T-helper 2 cell treated with Interferon-gamma antibody and Interleukin-4, amounts not matched to agents 5 μg/mL and 100 μg/mL, for 36 hours (primary cell): ENCODE data around the gene C5orf22.

ENCODE experiments used
- DNase-seq: peaks from one replicate; pipeline ENCODE4 v3.0.0; 2021; ENCODE audit warnings: low spot score
- H3K27ac Mint-ChIP-seq: one replicate; pipeline ENCODE4 v1.8.0; 2021; ENCODE audit warnings: mild to moderate bottlenecking, mixed read lengths
- H3K27me3 Mint-ChIP-seq: one replicate; pipeline ENCODE4 v1.8.0; 2021; ENCODE audit warnings: low read depth, mixed read lengths
- H3K36me3 Mint-ChIP-seq: one replicate; pipeline ENCODE4 v1.8.0; 2021; ENCODE audit warnings: low read depth, mixed read lengths
- H3K4me1 Mint-ChIP-seq: one replicate; pipeline ENCODE4 v1.8.0; 2021; ENCODE audit warnings: low read depth, mixed read lengths
- H3K4me3 Mint-ChIP-seq: one replicate; pipeline ENCODE4 v1.8.0; 2022; ENCODE audit warnings: mild to moderate bottlenecking, moderate library complexity, mixed read lengths
- H3K9me3 Mint-ChIP-seq: one replicate; pipeline ENCODE4 v1.8.0; 2021; ENCODE audit warnings: mixed read lengths

Gene C5orf22

DNA sequence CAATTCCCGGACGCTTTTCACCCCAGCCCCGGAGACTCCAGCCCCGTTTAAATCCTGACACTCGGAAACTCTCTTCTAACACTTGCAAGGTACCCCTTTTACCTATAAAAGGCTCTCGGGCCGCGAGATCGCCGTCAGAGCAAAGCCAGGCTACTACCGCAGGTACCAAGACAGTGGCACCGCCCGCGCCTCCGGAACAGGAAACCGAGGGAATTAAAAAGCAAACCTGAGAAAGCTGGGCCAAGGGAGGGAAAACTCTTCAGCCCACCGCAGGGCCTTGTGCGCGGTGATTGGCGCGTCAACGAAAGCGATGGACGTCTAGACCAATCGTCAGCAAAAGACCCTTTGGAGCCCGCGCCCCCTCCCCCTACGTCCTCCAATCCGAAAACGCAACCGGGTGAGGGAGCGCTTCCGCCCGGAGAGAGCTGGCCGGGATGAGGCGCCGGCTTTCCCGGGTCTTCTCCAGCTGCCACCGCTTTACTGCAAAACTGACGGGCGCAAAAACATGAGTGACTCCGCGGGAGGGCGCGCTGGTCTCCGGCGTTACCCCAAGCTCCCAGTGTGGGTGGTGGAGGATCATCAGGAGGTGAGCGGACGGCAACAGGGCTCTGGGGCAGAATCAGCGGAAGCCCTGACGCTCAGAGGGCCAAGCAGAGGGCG is at the start of gene C5orf22, which contains the start of gene DROSHA:
Gene C5orf22, plus strand, starts transcription at position 414 of the 660 bp plus-strand sequence. Its CDS starts 92 bp downstream, at position 506.
Gene DROSHA, minus strand, starts transcription at position 206 of the 660 bp plus-strand sequence. CDS start 3,034 bp downstream, outside the sequence.
- Mint-ChIP-seq H3K4me3 (peak within 1 kb of the TSS; percentile 94), H3K27ac (peak within 1 kb of the TSS; percentile 85), H3K4me1 (peaks cover 35% of the 10 kb centered on the region), H3K36me3 (peaks cover 57% of the 10 kb centered on the region), H3K9me3 (no peaks in the 10 kb centered on the region), H3K27me3 (no peaks in the 10 kb centered on the region)
- peak; percentile 94 for DNase-seq

DNA sequence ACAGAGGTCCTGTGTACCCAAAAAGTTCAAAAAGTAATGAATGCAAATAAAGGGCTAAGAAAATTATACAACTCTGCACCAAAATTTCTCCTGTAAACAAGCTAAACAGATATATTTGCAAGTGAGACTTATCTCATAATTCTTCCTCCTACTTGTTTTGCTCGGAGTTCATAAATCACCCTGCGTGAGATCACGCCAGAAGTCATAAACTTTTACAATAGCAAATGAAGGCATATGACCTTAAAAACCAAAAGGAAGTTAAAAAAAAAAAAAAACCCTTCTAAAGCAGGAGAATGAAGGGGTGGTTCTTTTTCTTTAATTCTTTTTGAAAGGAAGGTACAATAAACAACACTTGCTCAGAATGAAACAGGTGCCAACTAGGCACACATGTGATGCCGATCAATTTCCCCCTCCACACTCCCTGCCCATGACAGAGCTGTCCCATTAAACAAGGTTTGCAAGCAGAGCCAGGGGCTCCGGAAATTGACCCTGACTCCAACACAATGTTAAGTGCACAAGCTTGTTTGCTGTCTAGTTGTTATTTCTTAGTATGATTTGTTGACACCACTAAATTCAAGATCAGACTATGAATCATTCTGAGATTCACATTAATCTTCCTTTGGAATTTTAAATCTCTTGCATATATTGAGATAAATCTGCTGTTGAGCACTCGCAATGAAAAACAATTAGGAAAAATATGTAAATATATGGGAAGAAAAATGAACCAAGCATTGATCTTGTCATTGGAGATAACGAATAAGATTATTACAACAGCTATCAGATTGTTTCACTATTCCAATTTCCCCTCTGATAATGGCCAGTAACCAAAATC is 46.5 kb upstream of the C5orf22 start:
- Mint-ChIP-seq H3K36me3 (peaks cover 55% of the 10 kb centered on the region), H3K9me3 (no peaks in the 10 kb centered on the region), H3K4me3 (no peak overlapping the region), H3K27me3 (no peaks in the 10 kb centered on the region), H3K4me1 (peaks cover 3% of the 10 kb centered on the region), H3K27ac (no peak overlapping the region)
- DNase-seq, result no peak

DNA sequence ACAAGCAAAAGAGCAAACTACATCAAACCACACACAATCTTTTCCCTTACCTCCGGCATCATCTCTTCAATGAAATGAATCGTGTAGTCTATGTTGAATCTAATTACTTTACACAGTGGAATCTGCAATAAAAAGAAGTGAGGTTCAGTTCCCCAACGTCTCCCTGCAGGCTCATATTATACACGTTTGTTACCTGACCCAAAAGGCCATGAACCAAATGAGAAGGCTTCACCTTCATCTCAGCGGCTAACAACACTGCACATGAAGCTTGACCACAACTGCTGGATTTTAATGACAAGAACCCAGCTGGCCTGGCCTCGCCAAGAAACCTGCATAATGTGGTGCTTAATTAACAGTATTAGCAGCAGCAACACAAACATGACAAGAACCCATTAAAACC is 45.7 kb upstream of the C5orf22 start:
- DNase-seq, result no peak
- H3K36me3 Mint-ChIP-seq, result peaks cover 59% of the 10 kb centered on the region
- no peak overlapping the region for H3K4me3 Mint-ChIP-seq
- no peaks in the 10 kb centered on the region for H3K27me3 Mint-ChIP-seq
- H3K27ac Mint-ChIP-seq, result no peak overlapping the region
- no peaks in the 10 kb centered on the region for H3K9me3 Mint-ChIP-seq
- H3K4me1 Mint-ChIP-seq, result peaks cover 3% of the 10 kb centered on the region

DNA sequence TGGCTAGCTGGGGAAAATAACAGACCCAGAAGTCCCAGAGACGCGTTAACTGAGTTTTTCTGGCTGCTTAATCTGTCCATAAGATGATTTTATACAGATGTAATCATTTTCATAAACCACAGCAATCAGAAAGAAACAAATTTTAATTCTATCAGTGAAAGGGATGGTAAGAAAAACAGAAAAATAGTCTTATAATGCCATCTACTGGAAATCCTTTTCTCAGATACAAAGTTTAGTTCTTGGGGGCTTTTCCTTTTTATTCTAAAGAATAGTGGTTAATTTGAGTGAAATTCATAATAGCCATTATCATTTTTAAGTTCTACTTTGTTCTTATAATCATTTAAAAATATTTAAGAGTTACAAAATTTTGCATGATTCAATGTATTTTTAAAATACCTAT is 44.6 kb upstream of the C5orf22 start:
- H3K27me3 Mint-ChIP-seq, result no peaks in the 10 kb centered on the region
- no peak for DNase-seq
- H3K4me3 Mint-ChIP-seq, result no peak overlapping the region
- H3K9me3 Mint-ChIP-seq, result no peaks in the 10 kb centered on the region
- peaks cover 57% of the 10 kb centered on the region for H3K36me3 Mint-ChIP-seq
- no peak overlapping the region for H3K27ac Mint-ChIP-seq
- peaks cover 3% of the 10 kb centered on the region for H3K4me1 Mint-ChIP-seq

DNA sequence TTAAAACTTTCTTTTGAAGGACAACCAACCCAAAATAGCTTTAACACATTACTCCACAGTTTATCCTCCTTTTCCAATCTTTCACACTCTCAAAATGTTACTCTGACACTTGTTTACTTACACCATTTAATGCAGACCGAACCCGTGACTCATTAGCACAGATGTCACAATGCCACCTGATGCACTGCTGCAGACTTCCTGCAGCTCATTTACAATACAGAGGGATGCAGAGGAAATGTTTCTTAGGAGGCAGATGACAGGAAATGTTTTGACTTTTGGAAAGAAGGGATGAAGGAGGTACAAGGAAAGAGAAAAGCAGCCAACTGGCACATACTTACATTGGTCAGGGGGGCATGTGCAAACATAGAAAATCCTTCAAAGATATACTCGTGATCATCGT is 39.2 kb upstream of the C5orf22 start:
- no peaks in the 10 kb centered on the region for H3K4me1 Mint-ChIP-seq
- H3K36me3 Mint-ChIP-seq, result peaks cover 57% of the 10 kb centered on the region
- DNase-seq, result no peak
- H3K27ac Mint-ChIP-seq, result no peak overlapping the region
- H3K9me3 Mint-ChIP-seq, result no peaks in the 10 kb centered on the region
- H3K27me3 Mint-ChIP-seq, result no peaks in the 10 kb centered on the region
- no peak overlapping the region for H3K4me3 Mint-ChIP-seq

DNA sequence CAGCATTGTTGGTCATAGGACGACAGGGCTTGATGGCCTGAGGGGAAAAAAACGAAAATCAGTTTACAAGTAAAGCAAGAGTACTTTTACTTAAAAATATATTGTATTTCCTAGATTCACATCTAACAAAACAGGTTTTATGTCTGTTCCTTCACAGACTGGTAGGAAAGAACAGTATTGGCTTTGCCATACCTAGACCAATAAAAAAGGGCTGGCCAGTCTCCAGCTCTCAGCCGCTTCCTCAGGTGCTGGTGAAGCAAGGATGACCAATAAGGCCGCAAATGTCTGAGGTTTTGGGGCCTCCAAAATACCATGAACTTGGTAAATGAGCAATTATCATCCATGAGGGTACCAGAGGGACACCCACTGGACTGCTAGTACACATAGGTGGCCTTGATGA is 36.8 kb upstream of the C5orf22 start:
- Mint-ChIP-seq H3K9me3 (no peaks in the 10 kb centered on the region), H3K36me3 (peaks cover 54% of the 10 kb centered on the region), H3K4me3 (no peak overlapping the region), H3K27me3 (no peaks in the 10 kb centered on the region), H3K4me1 (no peaks in the 10 kb centered on the region), H3K27ac (no peak overlapping the region)
- no peak for DNase-seq

DNA sequence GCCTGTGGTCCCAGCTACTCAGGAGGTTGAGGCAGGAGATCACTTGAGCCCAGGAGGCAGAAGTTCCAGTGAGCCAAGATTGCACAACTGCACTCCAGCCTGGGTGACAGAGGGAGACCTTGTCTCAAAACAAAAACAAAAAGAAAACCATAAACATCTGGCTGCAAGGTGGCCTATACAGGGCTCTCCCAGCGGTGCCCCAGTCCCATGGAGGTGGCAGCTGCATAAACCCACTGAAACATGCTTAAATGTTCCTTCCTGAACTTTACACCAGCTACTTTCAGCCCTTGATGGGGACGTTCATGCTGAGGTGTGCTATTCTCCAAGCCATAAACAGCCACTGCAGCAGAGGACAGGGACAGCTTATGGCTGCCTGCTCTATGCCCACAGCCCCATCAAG is 35.8 kb upstream of the C5orf22 start:
- Mint-ChIP-seq H3K4me3 (no peak overlapping the region), H3K4me1 (no peaks in the 10 kb centered on the region), H3K9me3 (no peaks in the 10 kb centered on the region), H3K36me3 (peaks cover 55% of the 10 kb centered on the region), H3K27ac (no peak overlapping the region), H3K27me3 (no peaks in the 10 kb centered on the region)
- no peak for DNase-seq

DNA sequence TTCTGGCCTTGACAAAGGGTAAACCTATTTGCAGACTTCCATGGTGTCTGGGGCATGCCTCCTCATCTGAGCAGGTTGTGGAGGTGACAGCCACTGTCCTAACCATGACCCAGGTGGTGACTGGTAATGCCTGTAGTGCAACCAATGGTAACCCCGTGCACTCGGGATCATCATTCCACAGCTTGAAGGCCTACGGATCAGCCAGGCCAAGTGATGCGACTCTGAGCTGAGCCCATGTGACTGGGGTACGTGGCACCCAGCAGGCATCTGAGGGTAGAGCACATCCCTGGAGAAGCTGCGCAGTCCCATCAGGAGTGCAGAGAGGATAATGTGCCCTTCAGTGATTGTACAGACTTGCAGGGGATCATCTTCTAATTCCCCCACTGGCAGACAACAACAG is 35.2 kb upstream of the C5orf22 start:
- no peak overlapping the region for H3K27ac Mint-ChIP-seq
- peaks cover 58% of the 10 kb centered on the region for H3K36me3 Mint-ChIP-seq
- H3K27me3 Mint-ChIP-seq, result no peaks in the 10 kb centered on the region
- H3K9me3 Mint-ChIP-seq, result no peaks in the 10 kb centered on the region
- no peaks in the 10 kb centered on the region for H3K4me1 Mint-ChIP-seq
- H3K4me3 Mint-ChIP-seq, result no peak overlapping the region
- no peak for DNase-seq

DNA sequence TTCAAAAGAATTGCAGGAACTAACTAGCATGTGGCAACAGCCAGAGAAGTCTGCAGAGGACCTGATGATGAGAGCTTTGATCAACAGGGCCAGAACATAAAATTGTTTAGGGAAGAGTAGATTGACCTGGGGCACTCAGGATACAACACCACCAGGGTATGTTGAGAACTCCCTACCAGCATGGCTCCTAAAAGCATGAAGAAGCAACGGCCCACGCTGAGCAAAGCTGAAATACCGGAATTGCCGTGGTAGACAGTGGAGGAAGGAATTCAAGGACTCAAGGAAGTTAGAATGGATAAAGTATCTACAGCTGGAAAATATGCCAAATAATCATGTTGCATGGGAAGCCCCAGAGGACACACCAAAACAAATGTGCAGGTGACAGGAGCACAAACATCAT is 31.8 kb upstream of the C5orf22 start:
- no peak overlapping the region for H3K27ac Mint-ChIP-seq
- H3K4me1 Mint-ChIP-seq, result no peaks in the 10 kb centered on the region
- peaks cover 69% of the 10 kb centered on the region for H3K36me3 Mint-ChIP-seq
- no peak for DNase-seq
- no peaks in the 10 kb centered on the region for H3K9me3 Mint-ChIP-seq
- no peaks in the 10 kb centered on the region for H3K27me3 Mint-ChIP-seq
- no peak overlapping the region for H3K4me3 Mint-ChIP-seq

DNA sequence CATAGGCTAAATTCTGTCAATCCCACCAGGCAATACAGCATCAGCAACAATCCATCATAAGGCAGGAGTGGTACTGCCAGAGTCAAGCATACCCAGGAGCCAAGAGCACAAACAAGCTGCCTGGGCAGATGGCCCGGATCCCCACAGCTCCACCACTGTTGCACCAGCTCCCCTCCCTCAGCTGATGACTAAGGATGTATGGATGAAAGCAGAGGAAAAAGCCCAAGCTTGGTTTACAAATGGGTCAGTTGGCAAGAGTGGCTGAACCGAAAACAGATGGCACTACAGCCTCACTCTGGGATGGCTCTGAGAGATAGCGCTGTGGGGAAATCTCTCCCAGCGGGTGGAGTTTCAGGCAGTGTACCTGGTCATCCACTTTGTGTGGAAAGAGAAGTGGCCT is 29.6 kb upstream of the C5orf22 start:
- H3K27me3 Mint-ChIP-seq, result no peaks in the 10 kb centered on the region
- no peak for DNase-seq
- H3K27ac Mint-ChIP-seq, result no peak overlapping the region
- H3K36me3 Mint-ChIP-seq, result peaks cover 60% of the 10 kb centered on the region
- no peaks in the 10 kb centered on the region for H3K4me1 Mint-ChIP-seq
- H3K4me3 Mint-ChIP-seq, result no peak overlapping the region
- H3K9me3 Mint-ChIP-seq, result no peaks in the 10 kb centered on the region

DNA sequence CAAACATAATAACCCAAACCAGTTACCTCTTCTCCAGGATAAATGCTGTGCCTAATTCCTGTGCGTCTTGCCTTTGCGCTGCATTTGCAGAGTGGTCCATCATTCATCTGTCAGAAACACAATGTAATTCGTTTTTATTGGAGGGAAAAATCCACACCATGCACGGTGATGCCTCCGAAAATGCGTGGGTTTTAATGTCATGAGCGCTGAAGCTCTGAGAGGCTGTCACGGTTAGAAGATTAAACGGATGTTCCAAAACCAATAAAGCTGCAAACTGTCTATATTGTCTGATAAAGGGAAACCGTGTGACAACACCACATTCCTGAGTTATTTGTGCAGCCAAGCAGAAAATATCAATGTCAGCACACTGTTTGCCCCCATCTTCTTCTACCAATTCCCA is 27.6 kb upstream of the C5orf22 start:
- Mint-ChIP-seq H3K27ac (no peak overlapping the region), H3K4me1 (no peaks in the 10 kb centered on the region), H3K9me3 (no peaks in the 10 kb centered on the region), H3K27me3 (no peaks in the 10 kb centered on the region), H3K4me3 (no peak overlapping the region), H3K36me3 (peaks cover 63% of the 10 kb centered on the region)
- DNase-seq, result no peak

DNA sequence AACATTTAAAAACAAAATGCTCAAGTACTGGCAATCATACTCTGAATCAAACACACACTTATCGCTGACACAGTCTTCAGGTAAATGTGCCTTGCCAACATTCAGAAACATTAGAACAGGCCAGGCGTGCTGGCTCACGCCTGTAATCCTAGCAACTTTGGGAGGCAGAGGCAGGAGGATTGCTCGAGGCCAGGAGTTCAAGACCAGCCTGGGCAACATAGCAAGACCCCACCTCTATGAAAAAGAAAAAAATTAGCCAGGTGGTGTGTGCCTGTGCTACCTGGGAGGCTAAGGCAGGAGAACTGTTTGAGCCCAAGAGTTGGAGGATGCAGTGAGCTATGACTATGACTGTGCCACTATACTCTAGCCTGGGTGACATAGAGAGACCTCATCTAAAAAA is 20.8 kb upstream of the C5orf22 start:
- Mint-ChIP-seq H3K4me1 (no peaks in the 10 kb centered on the region), H3K9me3 (no peaks in the 10 kb centered on the region), H3K27ac (no peak overlapping the region), H3K4me3 (no peak overlapping the region), H3K36me3 (peaks cover 68% of the 10 kb centered on the region), H3K27me3 (no peaks in the 10 kb centered on the region)
- DNase-seq, result no peak

DNA sequence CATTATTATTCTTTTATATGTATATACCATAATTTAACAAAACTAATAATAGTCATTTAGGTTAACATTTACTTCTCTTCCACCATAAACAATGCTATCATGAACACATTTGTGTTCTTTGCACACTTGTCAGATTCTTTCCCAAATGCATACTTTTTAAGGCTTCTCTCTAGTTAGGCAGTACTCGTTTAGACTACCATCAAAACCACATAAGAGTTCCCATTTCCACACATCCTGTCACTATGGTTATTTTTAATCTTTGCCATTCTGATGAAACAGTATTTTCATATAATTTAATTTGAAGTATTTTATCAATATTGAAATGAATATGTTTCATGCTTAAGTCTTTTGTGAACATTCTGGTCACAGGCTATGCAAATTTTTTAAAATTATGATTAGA is 15.3 kb upstream of the C5orf22 start:
- Mint-ChIP-seq H3K27ac (no peak overlapping the region), H3K9me3 (no peaks in the 10 kb centered on the region), H3K4me3 (peak overlapping the region; percentile 60), H3K27me3 (no peaks in the 10 kb centered on the region), H3K36me3 (peaks cover 49% of the 10 kb centered on the region), H3K4me1 (peaks cover 5% of the 10 kb centered on the region)
- DNase-seq, result no peak

DNA sequence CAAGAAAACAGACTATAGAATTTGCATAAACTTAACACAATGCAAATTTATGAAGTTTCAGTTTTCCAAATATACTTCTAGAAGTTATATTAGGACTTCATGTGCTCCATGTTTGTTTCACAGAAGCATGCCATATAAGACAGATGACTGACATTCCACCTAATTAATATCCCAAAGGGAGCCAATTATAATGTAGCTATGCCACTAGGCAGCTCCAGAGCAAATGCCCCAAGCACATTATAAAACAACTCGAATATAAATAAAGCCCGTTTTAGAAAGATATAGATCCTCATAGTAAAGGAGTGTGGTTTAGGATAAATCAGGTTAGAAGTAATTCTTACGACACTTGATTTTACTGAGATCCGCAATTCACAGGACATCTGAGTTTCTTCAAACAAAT is 9.1 kb upstream of the C5orf22 start:
- peaks cover 54% of the 10 kb centered on the region for H3K36me3 Mint-ChIP-seq
- H3K4me3 Mint-ChIP-seq, result no peak overlapping the region
- no peaks in the 10 kb centered on the region for H3K27me3 Mint-ChIP-seq
- H3K27ac Mint-ChIP-seq, result no peak overlapping the region
- DNase-seq, result no peak
- H3K9me3 Mint-ChIP-seq, result no peaks in the 10 kb centered on the region
- H3K4me1 Mint-ChIP-seq, result peaks cover 4% of the 10 kb centered on the region
